Effector memory CD4-positive, alpha-beta T cell (primary cell): ENCODE results near the gene RNF151.
A peak's percentile ranks its signal among the peaks of the same experiment; 100 is the strongest.

Experiments used
- DNase-seq, 3 donors: peaks; one replicate each; pipeline ENCODE4 v3.0.0-alpha.2; 2020
- H3K27ac ChIP-seq: 2 replicates; pipeline ENCODE4 v1.7.0; 2013; ENCODE audit warnings: mild to moderate bottlenecking, low read length, moderate library complexity; ENCODE audit not compliant: insufficient read depth, poor library complexity, severe bottlenecking
- H3K27me3 ChIP-seq: replicated peaks from 2 replicates; pipeline ENCODE4 v1.7.0; 2013; ENCODE audit warnings: mild to moderate bottlenecking, low read length; ENCODE audit not compliant: insufficient read depth, control insufficient read depth, poor library complexity, severe bottlenecking
- H3K36me3 ChIP-seq: 2 replicates; pipeline ENCODE4 v1.7.0; 2013; ENCODE audit warnings: mild to moderate bottlenecking, low read length, moderate library complexity; ENCODE audit not compliant: control insufficient read depth, insufficient read depth
- H3K4me1 ChIP-seq: 2 replicates; pipeline ENCODE4 v1.7.0; 2013; ENCODE audit warnings: low read length, mild to moderate bottlenecking; ENCODE audit not compliant: control insufficient read depth, insufficient read depth, poor library complexity, severe bottlenecking
- H3K4me3 ChIP-seq: 2 replicates; pipeline ENCODE4 v1.7.0; 2013; ENCODE audit warnings: low read length, low read depth, mild to moderate bottlenecking; ENCODE audit not compliant: insufficient read depth, poor library complexity, severe bottlenecking
- H3K9me3 ChIP-seq: 2 replicates; pipeline ENCODE4 v1.7.0; 2013; ENCODE audit warnings: mild to moderate bottlenecking, low read length, moderate library complexity; ENCODE audit not compliant: control insufficient read depth

Gene RNF151

GRCh38 chr16:1968146-1968953, 1.7 kb downstream of the RNF151 start:
- H3K4me1 ChIP-seq = peaks cover 34% of the 10 kb centered on the region
- no peaks in the 10 kb centered on the region for H3K9me3 ChIP-seq
- no peaks in the 10 kb centered on the region for H3K27me3 ChIP-seq
- no peak overlapping the region for H3K27ac ChIP-seq
- no peak for DNase-seq
- H3K4me3 ChIP-seq = no peak overlapping the region
- H3K36me3 ChIP-seq = no peaks in the 10 kb centered on the region

GRCh38 chr16:1971796-1972489, 5.3 kb downstream of the RNF151 start, which contains the start of gene TBL3:
TBL3 (plus strand) TSS chr16:1972053; CDS start chr16:1972165, 112 bp downstream.
- Histone ChIP-seq H3K36me3 (peaks cover 29% of the 10 kb centered on the region), H3K4me1 (peaks cover 17% of the 10 kb centered on the region), H3K27ac (peak within 1 kb of the TSS; percentile 80), H3K27me3 (no peaks in the 10 kb centered on the region), H3K9me3 (no peaks in the 10 kb centered on the region), H3K4me3 (peak within 1 kb of the TSS; percentile 82)
- DNase-seq = peak; percentile 94 to 96 (median 95)

- Histone ChIP-seq H3K9me3 (no peaks in the 10 kb centered on the region), H3K27ac (peak overlapping the region; percentile 80), H3K4me1 (peaks cover 17% of the 10 kb centered on the region), H3K36me3 (peaks cover 35% of the 10 kb centered on the region), H3K4me3 (peak overlapping the region; percentile 82), H3K27me3 (no peaks in the 10 kb centered on the region)
- DNase-seq = no peak
These were observed 5.8 kb downstream of the RNF151 start for GRCh38 chr16:1972490-1972877.

GRCh38 chr16:1973461-1974156, 7.0 kb downstream of the RNF151 start:
- Histone ChIP-seq H3K4me3 (no peak overlapping the region), H3K4me1 (peaks cover 17% of the 10 kb centered on the region), H3K27ac (no peak overlapping the region), H3K27me3 (no peaks in the 10 kb centered on the region), H3K36me3 (peaks cover 46% of the 10 kb centered on the region), H3K9me3 (no peaks in the 10 kb centered on the region)
- no peak for DNase-seq

GRCh38 chr16:1974157-1975070, 7.8 kb downstream of the RNF151 start:
- H3K36me3 ChIP-seq = peaks cover 48% of the 10 kb centered on the region

GRCh38 chr16:1975432-1976215, 9.0 kb downstream of the RNF151 start:
- DNase-seq = no peak
- peaks cover 3% of the 10 kb centered on the region for H3K27me3 ChIP-seq
- H3K36me3 ChIP-seq = peaks cover 48% of the 10 kb centered on the region
- H3K4me3 ChIP-seq = no peak overlapping the region
- H3K9me3 ChIP-seq = no peaks in the 10 kb centered on the region
- no peak overlapping the region for H3K27ac ChIP-seq
- peaks cover 21% of the 10 kb centered on the region for H3K4me1 ChIP-seq

More at GRCh38 chr16:1974157-1975070, 7.8 kb downstream of the RNF151 start:
- H3K4me3 ChIP-seq = no peak overlapping the region
- H3K9me3 ChIP-seq = no peaks in the 10 kb centered on the region
- no peaks in the 10 kb centered on the region for H3K27me3 ChIP-seq
- no peak for DNase-seq
- H3K4me1 ChIP-seq = peaks cover 21% of the 10 kb centered on the region
- H3K27ac ChIP-seq = no peak overlapping the region

- Histone ChIP-seq H3K36me3 (peaks cover 48% of the 10 kb centered on the region), H3K4me3 (no peak overlapping the region), H3K27me3 (peaks cover 8% of the 10 kb centered on the region), H3K4me1 (peaks cover 17% of the 10 kb centered on the region), H3K9me3 (no peaks in the 10 kb centered on the region), H3K27ac (no peak overlapping the region)
- DNase-seq = no peak
These were observed 9.5 kb downstream of the RNF151 start for GRCh38 chr16:1976216-1976520.

- peaks cover 48% of the 10 kb centered on the region for H3K36me3 ChIP-seq
- peaks cover 12% of the 10 kb centered on the region for H3K4me1 ChIP-seq
- H3K27me3 ChIP-seq = peaks cover 16% of the 10 kb centered on the region
- H3K4me3 ChIP-seq = no peak overlapping the region
- DNase-seq = no peak
- H3K9me3 ChIP-seq = no peaks in the 10 kb centered on the region
- no peak overlapping the region for H3K27ac ChIP-seq
These were observed 10.6 kb downstream of the RNF151 start for GRCh38 chr16:1976951-1977874.
